Uterus (tissue), 2 donors: ENCODE data around the gene TNFRSF4.

Experiments
- POLR2A ChIP-seq, 2 donors: fragments of 450-650 bp; IDR thresholded peaks; one replicate each; pipeline ENCODE4 v1.6.1; 2016; ENCODE audit warnings: antibody characterized with exemption in 2 of 2, mild to moderate bottlenecking in 1 of 2, moderate library complexity in 1 of 2
- TF ChIP-seq, protein P1 (sequence below), 4 experiments: fragments of 200-600 bp in 2 of 4; fragments of 450-650 bp in 2 of 4; sonication (generic) in 2 of 4; IDR thresholded peaks; one replicate each; pipeline ENCODE4 v1.5.1; 2016 to 2019; ENCODE audit warnings: antibody characterized with exemption in 4 of 4, mild to moderate bottlenecking in 2 of 4, moderate library complexity in 1 of 4

DNA sequence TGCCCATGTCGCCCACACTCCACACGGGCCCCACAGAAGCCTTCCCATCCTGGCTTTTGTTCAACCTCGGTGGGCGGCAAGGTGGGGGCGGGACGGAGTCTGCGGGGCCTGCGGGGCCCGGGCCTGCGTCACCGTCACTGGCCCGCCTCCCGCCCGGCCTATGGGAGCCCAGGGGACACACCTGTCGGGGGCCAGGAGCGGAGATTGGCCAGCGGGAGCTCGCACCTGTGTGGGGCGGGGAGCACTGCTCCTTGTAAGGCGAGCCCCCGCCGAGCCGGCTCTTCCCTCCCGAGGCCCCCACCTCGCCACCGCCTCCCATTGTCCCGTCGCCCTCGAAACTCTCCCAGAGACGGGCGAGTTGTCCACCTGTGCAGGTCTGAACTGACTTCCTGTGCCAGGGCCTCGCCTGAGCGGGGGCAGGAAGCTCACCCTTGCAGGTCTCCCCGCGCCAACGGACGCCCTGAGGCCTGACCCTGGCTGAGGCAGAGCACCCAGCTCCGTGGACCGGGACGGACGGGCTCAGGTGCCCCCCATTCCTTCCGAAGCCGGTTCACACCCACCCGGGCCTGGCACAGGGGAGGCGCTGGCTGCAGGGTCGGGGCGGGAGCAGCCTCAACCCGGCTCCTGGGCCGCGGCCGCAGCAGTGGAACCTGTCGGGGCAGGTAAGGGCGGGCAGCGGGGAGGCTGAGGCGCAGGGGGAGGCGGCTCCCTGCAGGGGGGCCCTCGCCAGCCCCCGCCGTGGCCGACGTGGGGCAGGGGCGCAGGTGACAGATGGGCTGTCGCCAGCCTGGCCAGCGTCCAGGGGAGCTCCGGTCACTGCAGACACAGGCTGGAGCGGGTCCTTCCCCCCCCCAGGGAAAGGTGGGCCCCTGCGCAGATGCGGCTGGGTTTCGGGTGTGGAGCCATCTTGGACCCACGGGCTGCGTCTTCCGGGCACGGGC, 51.1 kb downstream of the TNFRSF4 start:
- TF ChIP-seq, protein P1, sequence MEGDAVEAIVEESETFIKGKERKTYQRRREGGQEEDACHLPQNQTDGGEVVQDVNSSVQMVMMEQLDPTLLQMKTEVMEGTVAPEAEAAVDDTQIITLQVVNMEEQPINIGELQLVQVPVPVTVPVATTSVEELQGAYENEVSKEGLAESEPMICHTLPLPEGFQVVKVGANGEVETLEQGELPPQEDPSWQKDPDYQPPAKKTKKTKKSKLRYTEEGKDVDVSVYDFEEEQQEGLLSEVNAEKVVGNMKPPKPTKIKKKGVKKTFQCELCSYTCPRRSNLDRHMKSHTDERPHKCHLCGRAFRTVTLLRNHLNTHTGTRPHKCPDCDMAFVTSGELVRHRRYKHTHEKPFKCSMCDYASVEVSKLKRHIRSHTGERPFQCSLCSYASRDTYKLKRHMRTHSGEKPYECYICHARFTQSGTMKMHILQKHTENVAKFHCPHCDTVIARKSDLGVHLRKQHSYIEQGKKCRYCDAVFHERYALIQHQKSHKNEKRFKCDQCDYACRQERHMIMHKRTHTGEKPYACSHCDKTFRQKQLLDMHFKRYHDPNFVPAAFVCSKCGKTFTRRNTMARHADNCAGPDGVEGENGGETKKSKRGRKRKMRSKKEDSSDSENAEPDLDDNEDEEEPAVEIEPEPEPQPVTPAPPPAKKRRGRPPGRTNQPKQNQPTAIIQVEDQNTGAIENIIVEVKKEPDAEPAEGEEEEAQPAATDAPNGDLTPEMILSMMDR (IDR thresholded peaks at IDR 0.05) = no peak
- TF ChIP-seq POLR2A (IDR thresholded peaks at IDR 0.05) = peak in 1 of 2 donors; percentile 59
